OCI-LY7 (cell line): ENCODE data around the gene EYS. TPM values are rescaled to one million over a fixed set of nuclear protein-coding genes. Genes with fewer than 3 reads are reported as not detected.

Experiments used
- BruUV-seq: library from RNA; stranded (reverse); fragments of 400-500 nt; replicated peaks from 2 replicates; lab custom pipeline; 2021; lab: Mats Ljungman, UMichigan
- CTCF ChIA-PET: fragments of 300-600 bp; sonication (Branson Sonifier 250); formaldehyde crosslinking; loops from one replicate; lab custom pipeline; 2022; ENCODE audit warnings: antibody characterized with exemption; ENCODE audit not compliant: unreplicated experiment; lab: Charles Lee
- POLR2A ChIA-PET: fragments of 300-600 bp; sonication (Branson Sonifier 250); formaldehyde crosslinking; loops from one replicate; lab custom pipeline; 2022; ENCODE audit warnings: antibody characterized with exemption; lab: Charles Lee
- DNase-seq: peaks from one replicate; pipeline ENCODE4 v3.0.0-alpha.2; 2015; ENCODE audit warnings: low spot score
- H2AFZ ChIP-seq: fragments of 200-600 bp; sonication (generic), shearing (Covaris generic); 2 replicates; pipeline ENCODE4 v1.6.1; 2014; ENCODE audit warnings: mild to moderate bottlenecking, antibody characterized with exemption, low read length, moderate library complexity
- H3K27ac ChIP-seq: fragments of 200-600 bp; sonication (generic); 2 replicates; pipeline ENCODE4 v1.5.1; 2014; ENCODE audit warnings: mixed run types, low read depth, mild to moderate bottlenecking, moderate library complexity, low read length, inconsistent platforms; ENCODE audit not compliant: poor library complexity, severe bottlenecking
- H3K36me3 ChIP-seq: fragments of 200-600 bp; sonication (generic); 2 replicates; pipeline ENCODE4 v1.6.1; 2014; ENCODE audit warnings: mild to moderate bottlenecking, antibody characterized with exemption, low read length, moderate library complexity, mixed read lengths; ENCODE audit not compliant: insufficient read depth
- H3K4me1 ChIP-seq: fragments of 200-600 bp; sonication (generic); 2 replicates; pipeline ENCODE4 v1.5.1; 2014; ENCODE audit warnings: mild to moderate bottlenecking, low read length; ENCODE audit not compliant: insufficient read depth, poor library complexity, severe bottlenecking
- H3K4me2 ChIP-seq: fragments of 200-600 bp; sonication (generic); 2 replicates; pipeline ENCODE4 v1.6.1; 2014; ENCODE audit warnings: mild to moderate bottlenecking, low read length
- H3K4me3 ChIP-seq: fragments of 200-600 bp; sonication (generic); 2 replicates; pipeline ENCODE4 v1.5.1; 2014; ENCODE audit warnings: mild to moderate bottlenecking, low read depth, low read length; ENCODE audit not compliant: poor library complexity, severe bottlenecking
- H3K79me2 ChIP-seq: fragments of 200-600 bp; sonication (generic); 2 replicates; pipeline ENCODE4 v1.6.1; 2016; ENCODE audit warnings: low read depth, mild to moderate bottlenecking, low read length, moderate library complexity, mixed read lengths; ENCODE audit not compliant: insufficient read depth
- H3K9me2 ChIP-seq: fragments of 200-600 bp; sonication (generic); 2 replicates; pipeline ENCODE4 v1.6.1; 2016; ENCODE audit warnings: mild to moderate bottlenecking, low read length, mixed read lengths; ENCODE audit not compliant: insufficient read depth
- H3K9me3 ChIP-seq: fragments of 200-600 bp; sonication (generic); 2 replicates; pipeline ENCODE4 v1.6.1; 2014; ENCODE audit warnings: mild to moderate bottlenecking, mixed run types, low read length, mixed read lengths
- H4K20me1 ChIP-seq: fragments of 200-600 bp; sonication (generic); 2 replicates; pipeline ENCODE4 v1.6.1; 2014; ENCODE audit warnings: mild to moderate bottlenecking, antibody characterized with exemption, low read length, moderate library complexity, mixed read lengths; ENCODE audit not compliant: insufficient read depth
- EZH2phosphoT487 ChIP-seq: fragments of 200-600 bp; sonication (generic); IDR thresholded peaks from 2 replicates; pipeline ENCODE4 v1.6.1; 2018; ENCODE audit warnings: low read depth, borderline replicate concordance, mild to moderate bottlenecking, mixed run types, antibody characterized with exemption, low read length, moderate library complexity, mixed read lengths
- intact Hi-C: fragments of 100-400 bp; cut with micrococcal nuclease; formaldehyde crosslinking; loops from one replicate; pipeline ENCODE4 v1.10.0; 2022; ENCODE audit not compliant: unreplicated experiment
- total RNA-seq, 2 experiments: library from RNA; depleted of rRNA in 1 of 2; stranded (reverse); fragments of >200 nt in 1 of 2; shearing (Covaris generic) in 1 of 2; gene quantifications; 2 replicates each; pipeline ENCODE4 v1.2.3, GENCODE V29; 2014 to 2022
- TF ChIP-seq, protein P1 (sequence below): fragments of 200-600 bp; sonication (generic); conservative IDR thresholded peaks from 2 replicates; pipeline ENCODE4 v1.5.1; 2014; ENCODE audit warnings: mild to moderate bottlenecking, antibody characterized with exemption, low read length, moderate library complexity, mixed read lengths

EYS gene
- total RNA-seq, 2 experiments from 2014 or later, result not detected

DNA sequence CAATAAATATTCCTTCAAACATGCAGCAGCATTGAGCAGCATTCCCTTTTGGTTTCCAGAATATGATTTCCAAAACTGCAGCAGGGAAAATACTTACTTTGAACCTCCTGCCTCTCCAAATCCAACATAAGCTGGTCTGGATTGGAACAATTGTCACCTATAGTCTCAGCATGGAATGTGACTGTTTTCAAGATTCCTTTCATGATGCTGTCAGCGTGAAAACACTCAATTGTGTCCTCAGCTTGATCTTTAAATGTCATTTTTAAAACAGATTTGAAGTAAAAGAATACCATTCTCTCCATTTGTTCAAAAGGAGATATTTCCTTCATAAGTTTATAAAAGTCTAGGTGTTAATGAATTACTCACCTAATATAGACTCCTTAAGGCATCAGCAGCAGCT lies 993.9 kb downstream of the EYS start:
- Histone ChIP-seq H3K9me3 (no peaks in the 10 kb centered on the region), H4K20me1 (no peaks in the 10 kb centered on the region), H3K4me1 (no peaks in the 10 kb centered on the region), H3K4me2 (no peak overlapping the region), H2AFZ (no peak overlapping the region), H3K27ac (no peak overlapping the region), H3K9me2 (no peaks in the 10 kb centered on the region), H3K79me2 (no peaks in the 10 kb centered on the region), H3K4me3 (no peak overlapping the region), H3K36me3 (no peaks in the 10 kb centered on the region)
- no TSS peak for BruUV-seq
- TF ChIP-seq EZH2phosphoT487, result no peak
- TF ChIP-seq, protein P1, sequence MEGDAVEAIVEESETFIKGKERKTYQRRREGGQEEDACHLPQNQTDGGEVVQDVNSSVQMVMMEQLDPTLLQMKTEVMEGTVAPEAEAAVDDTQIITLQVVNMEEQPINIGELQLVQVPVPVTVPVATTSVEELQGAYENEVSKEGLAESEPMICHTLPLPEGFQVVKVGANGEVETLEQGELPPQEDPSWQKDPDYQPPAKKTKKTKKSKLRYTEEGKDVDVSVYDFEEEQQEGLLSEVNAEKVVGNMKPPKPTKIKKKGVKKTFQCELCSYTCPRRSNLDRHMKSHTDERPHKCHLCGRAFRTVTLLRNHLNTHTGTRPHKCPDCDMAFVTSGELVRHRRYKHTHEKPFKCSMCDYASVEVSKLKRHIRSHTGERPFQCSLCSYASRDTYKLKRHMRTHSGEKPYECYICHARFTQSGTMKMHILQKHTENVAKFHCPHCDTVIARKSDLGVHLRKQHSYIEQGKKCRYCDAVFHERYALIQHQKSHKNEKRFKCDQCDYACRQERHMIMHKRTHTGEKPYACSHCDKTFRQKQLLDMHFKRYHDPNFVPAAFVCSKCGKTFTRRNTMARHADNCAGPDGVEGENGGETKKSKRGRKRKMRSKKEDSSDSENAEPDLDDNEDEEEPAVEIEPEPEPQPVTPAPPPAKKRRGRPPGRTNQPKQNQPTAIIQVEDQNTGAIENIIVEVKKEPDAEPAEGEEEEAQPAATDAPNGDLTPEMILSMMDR, result no peak
- intact Hi-C loops, result no loop called here
- no peak for DNase-seq
- ChIA-PET CTCF (no interaction called here), POLR2A (no interaction called here)

DNA sequence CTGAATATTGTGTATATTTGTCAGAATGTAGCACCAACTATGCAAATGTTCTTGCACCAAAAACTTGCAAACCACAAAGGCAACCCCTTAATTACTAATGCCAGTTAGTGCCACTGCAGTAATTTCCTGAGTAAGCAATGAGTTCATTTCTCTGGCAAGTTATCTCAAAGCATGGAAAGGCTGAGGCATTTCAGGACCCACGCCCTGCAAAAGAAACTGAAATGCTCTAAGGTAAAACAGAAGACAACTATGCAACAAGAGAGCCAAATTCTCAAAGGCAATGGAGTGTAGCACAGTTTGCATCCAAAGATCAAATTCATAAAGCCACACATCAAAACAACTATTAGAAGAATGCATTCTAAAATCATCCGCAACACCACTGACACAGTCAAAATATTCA lies 994.4 kb downstream of the EYS start:
- Histone ChIP-seq H3K9me2 (no peaks in the 10 kb centered on the region), H4K20me1 (no peaks in the 10 kb centered on the region), H3K4me3 (no peak overlapping the region), H3K36me3 (no peaks in the 10 kb centered on the region), H3K4me2 (no peak overlapping the region), H3K27ac (no peak overlapping the region), H2AFZ (no peak overlapping the region), H3K79me2 (no peaks in the 10 kb centered on the region), H3K4me1 (no peaks in the 10 kb centered on the region), H3K9me3 (no peaks in the 10 kb centered on the region)
- DNase-seq, result no peak
- ChIA-PET CTCF (no interaction called here), POLR2A (no interaction called here)
- intact Hi-C loops, result no loop called here
- no TSS peak for BruUV-seq
- TF ChIP-seq, protein P1, result no peak
- TF ChIP-seq EZH2phosphoT487, result no peak

DNA sequence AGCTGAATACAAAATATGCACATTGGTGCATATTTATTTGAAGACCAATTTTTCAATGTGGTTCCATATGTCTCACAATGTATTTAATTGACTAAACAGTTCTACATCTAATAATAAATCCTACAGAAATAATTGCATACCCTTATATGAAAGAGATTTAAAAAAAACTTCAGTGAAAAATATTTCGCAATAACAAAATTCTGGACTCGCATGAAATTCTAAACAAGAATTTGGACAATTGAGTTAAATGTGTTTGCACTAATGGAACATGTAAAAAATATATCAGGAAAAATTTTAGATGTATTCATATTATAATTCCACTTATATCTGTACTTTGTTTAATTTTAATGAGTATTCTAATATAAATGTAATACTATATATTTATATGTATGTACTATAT lies 1003.1 kb downstream of the EYS start:
- CTCF ChIA-PET, result no interaction called here
- Histone ChIP-seq H3K9me3 (no peaks in the 10 kb centered on the region), H3K9me2 (no peaks in the 10 kb centered on the region), H3K27ac (no peak overlapping the region), H3K36me3 (no peaks in the 10 kb centered on the region), H4K20me1 (no peaks in the 10 kb centered on the region), H3K4me1 (no peaks in the 10 kb centered on the region), H3K4me2 (no peak overlapping the region), H3K79me2 (no peaks in the 10 kb centered on the region), H3K4me3 (no peak overlapping the region), H2AFZ (no peak overlapping the region)
- DNase-seq, result no peak
- no peak for TF ChIP-seq EZH2phosphoT487
- TF ChIP-seq, protein P1, result no peak
- POLR2A ChIA-PET, result no interaction called here
- intact Hi-C loops, result no loop called here
- BruUV-seq, result no TSS peak
